HG03103 (cell line): ENCODE measurements around the gene CDH13.

Experiments
- ATAC-seq: cut with Tn5 transposase; IDR thresholded peaks from one replicate; pipeline ENCODE4 v1.9.1; 2021; ENCODE audit warnings: low read depth; ENCODE audit not compliant: unreplicated experiment

CDH13 gene

GRCh38 chr16:82972331-82972919, 345.7 kb downstream of the CDH13 start:
- no peak for ATAC-seq

GRCh38 chr16:82979406-82980111, 352.8 kb downstream of the CDH13 start:
- ATAC-seq, result no peak

- ATAC-seq, result no peak
Measured at GRCh38 chr16:82980810-82981209, 354.0 kb downstream of the CDH13 start.

GRCh38 chr16:82987767-82988166, 361.0 kb downstream of the CDH13 start:
- ATAC-seq, result no peak

GRCh38 chr16:82990155-82990554, 363.4 kb downstream of the CDH13 start:
- no peak for ATAC-seq

GRCh38 chr16:82991410-82991809, 364.6 kb downstream of the CDH13 start:
- ATAC-seq, result no peak

- no peak for ATAC-seq
Measured at GRCh38 chr16:82991966-82992675, 365.4 kb downstream of the CDH13 start.

GRCh38 chr16:82992786-82993185, 366.0 kb downstream of the CDH13 start:
- ATAC-seq, result no peak

- ATAC-seq, result no peak
Measured at GRCh38 chr16:82993415-82993814, 366.6 kb downstream of the CDH13 start.

GRCh38 chr16:82993926-82994325, 367.2 kb downstream of the CDH13 start:
- ATAC-seq, result no peak

- ATAC-seq, result no peak
Measured at GRCh38 chr16:82995286-82995923, 368.6 kb downstream of the CDH13 start.

GRCh38 chr16:82995924-82996441, 369.2 kb downstream of the CDH13 start:
- no peak for ATAC-seq

GRCh38 chr16:82996814-82997213, 370.0 kb downstream of the CDH13 start:
- ATAC-seq, result no peak

- no peak for ATAC-seq
Measured at GRCh38 chr16:82999711-83000110, 372.9 kb downstream of the CDH13 start.

- ATAC-seq, result no peak
Measured at GRCh38 chr16:83002351-83003334, 375.9 kb downstream of the CDH13 start.

- ATAC-seq, result no peak
Measured at GRCh38 chr16:83004868-83005652, 378.3 kb downstream of the CDH13 start.

- ATAC-seq, result no peak
Measured at GRCh38 chr16:83005653-83006160, 378.9 kb downstream of the CDH13 start.

GRCh38 chr16:83010776-83011720, 384.3 kb downstream of the CDH13 start:
- no peak for ATAC-seq
